ENCODE data around the gene SVOPL.

Gene SVOPL

DNA sequence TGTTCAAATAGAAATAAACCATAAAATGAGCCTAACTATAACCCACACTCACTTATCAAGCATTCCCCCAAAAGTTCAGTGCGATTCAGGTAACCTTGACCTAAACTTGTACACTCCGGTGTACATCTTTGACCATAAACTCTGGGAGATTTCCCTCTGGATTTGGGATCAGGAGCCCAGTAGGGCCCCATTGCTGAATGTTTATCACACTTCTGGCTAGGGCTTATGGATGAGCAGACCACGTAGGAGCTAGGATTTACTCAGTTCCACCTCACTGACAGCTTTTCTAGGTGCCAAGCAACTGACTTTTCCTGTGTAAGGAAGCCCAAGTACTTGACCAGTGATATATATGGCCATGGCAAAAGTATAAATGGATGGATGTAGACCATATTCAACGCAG, 113.7 kb downstream of the SVOPL start:
- no peak overlapping the region for H3K4me3 ChIP-seq (ENCODE audit: insufficient read depth, low read depth, low read length)
- 95 to 97% methylated on average over 4 of the region's 4 CpGs for WGBS, 2 experiments
- H3K27me3 ChIP-seq (ENCODE audit: control insufficient read depth, insufficient read depth, low read length, poor library complexity, severe bottlenecking): no peaks in the 10 kb centered on the region
- no peaks in the 10 kb centered on the region for H3K9me3 ChIP-seq (ENCODE audit: control insufficient read depth, low read length)
- no peaks in the 10 kb centered on the region for H3K4me1 ChIP-seq (ENCODE audit: control insufficient read depth, insufficient read depth, low read length)
- no peak overlapping the region for H3K27ac ChIP-seq (ENCODE audit: insufficient read depth, low read depth, low read length, poor library complexity, severe bottlenecking)
- H3K36me3 ChIP-seq (ENCODE audit: control insufficient read depth, insufficient read depth, low read length): peaks cover 19% of the 10 kb centered on the region

DNA sequence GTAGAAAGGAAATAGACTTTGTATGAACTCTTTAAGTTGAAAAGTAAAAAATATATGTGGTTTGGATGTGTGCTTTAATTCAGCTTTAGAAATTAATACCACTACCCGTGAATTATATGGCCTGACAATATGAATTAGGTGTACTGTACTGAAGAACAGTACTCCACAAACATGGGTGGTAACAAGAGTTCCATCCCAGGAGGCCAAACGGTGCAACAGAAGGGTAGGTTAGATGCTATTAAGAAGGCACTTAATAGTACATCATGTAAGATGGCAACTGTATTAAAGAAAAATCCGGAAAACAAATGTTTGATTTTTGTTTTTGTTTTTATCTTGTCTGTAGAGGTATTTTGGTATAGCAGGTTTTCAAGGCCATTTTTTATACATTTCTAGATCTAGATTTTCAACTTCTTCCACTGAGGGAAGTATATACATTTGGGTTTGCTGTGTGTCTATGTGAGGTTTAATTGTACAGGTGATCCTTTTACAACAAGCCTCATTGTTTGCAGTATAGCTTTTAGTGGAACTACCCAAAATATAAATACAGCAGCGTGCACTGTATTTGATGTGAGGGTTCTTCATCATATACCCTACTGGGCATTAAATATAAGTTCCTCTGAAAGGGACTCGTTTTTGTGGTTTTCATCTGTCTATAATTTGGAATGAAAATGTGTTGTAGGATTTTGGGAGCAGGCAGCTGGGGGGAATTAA, 115.7 kb downstream of the SVOPL start:
- H3K27me3 ChIP-seq (ENCODE audit: control insufficient read depth, insufficient read depth, low read length, poor library complexity, severe bottlenecking): no peaks in the 10 kb centered on the region
- H3K9me3 ChIP-seq (ENCODE audit: control insufficient read depth, low read length): no peaks in the 10 kb centered on the region
- peaks cover 31% of the 10 kb centered on the region for H3K36me3 ChIP-seq (ENCODE audit: control insufficient read depth, insufficient read depth, low read length)
- no peak overlapping the region for H3K4me3 ChIP-seq (ENCODE audit: insufficient read depth, low read depth, low read length)
- no peak overlapping the region for H3K27ac ChIP-seq (ENCODE audit: insufficient read depth, low read depth, low read length, poor library complexity, severe bottlenecking)
- 98 to 99% methylated on average over 4 to 5 of the region's 5 CpGs for WGBS, 2 experiments
- H3K4me1 ChIP-seq (ENCODE audit: control insufficient read depth, insufficient read depth, low read length): no peaks in the 10 kb centered on the region

DNA sequence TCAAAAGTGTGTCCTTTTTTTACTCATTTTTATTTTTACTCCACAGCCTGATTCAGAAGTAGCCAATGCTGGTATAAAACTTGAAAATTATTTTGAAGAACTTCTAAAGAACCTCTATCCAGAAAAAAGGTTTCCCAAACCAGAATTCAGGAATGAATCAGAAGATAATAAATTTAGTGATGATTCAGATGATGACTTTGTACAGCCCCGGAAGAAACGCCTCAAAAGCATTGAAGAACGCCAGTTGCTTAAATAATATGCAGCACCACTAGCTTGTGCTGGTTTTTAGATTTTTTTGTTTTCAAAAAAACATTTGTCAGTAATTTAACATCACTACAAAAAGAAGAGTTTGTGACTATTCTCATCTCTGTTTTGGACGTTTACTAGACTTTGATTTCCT, 116.5 kb downstream of the SVOPL start:
- Histone ChIP-seq H3K4me1 (ENCODE audit: control insufficient read depth, insufficient read depth, low read length) (no peaks in the 10 kb centered on the region), H3K9me3 (ENCODE audit: control insufficient read depth, low read length) (no peaks in the 10 kb centered on the region), H3K27me3 (ENCODE audit: control insufficient read depth, insufficient read depth, low read length, poor library complexity, severe bottlenecking) (no peaks in the 10 kb centered on the region), H3K4me3 (ENCODE audit: insufficient read depth, low read depth, low read length) (no peak overlapping the region), H3K27ac (ENCODE audit: insufficient read depth, low read depth, low read length, poor library complexity, severe bottlenecking) (no peak overlapping the region), H3K36me3 (ENCODE audit: control insufficient read depth, insufficient read depth, low read length) (peaks cover 38% of the 10 kb centered on the region)
- WGBS, 2 experiments: 98 to 100% methylated on average over 3 of the region's 4 CpGs

DNA sequence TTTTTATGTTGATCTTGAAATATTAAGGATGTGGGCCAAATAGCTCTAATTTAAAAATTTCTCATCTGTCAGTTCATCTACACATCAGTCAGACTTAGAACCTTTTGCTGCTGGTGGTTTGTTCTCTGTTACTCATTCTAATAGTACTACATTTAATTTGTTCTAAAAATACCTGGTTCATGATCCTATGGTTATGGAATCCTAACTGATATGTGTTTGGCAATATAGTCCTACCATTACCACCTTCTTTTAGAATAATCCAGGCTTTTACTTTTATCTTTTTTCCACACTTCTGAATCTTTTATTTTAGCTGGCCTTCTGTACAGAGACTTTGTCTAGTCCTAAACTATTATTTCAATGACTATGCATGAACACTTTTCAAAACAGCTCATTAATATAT, 116.9 kb downstream of the SVOPL start:
- Histone ChIP-seq H3K27ac (ENCODE audit: insufficient read depth, low read depth, low read length, poor library complexity, severe bottlenecking) (no peak overlapping the region), H3K36me3 (ENCODE audit: control insufficient read depth, insufficient read depth, low read length) (peaks cover 42% of the 10 kb centered on the region), H3K4me3 (ENCODE audit: insufficient read depth, low read depth, low read length) (no peak overlapping the region), H3K9me3 (ENCODE audit: control insufficient read depth, low read length) (no peaks in the 10 kb centered on the region), H3K4me1 (ENCODE audit: control insufficient read depth, insufficient read depth, low read length) (no peaks in the 10 kb centered on the region), H3K27me3 (ENCODE audit: control insufficient read depth, insufficient read depth, low read length, poor library complexity, severe bottlenecking) (no peaks in the 10 kb centered on the region)

DNA sequence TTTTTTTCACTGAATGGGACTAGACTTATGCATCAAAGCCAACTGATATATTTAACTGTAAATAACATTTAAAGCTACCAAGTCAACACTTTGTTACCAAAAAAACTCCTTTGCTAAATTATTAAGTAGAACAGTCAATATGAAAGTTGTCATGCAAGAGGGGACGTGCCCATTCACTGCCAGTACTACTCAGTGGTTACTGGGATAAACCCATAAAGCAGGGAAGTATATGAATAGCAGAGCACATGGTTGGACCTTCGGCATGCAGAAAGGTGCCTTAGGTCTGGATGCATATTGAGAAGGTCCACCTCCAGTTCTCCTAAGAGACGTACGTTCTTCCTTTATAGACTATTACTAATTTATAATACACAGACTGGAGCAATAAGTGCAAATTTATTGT, 120.1 kb downstream of the SVOPL start:
- Histone ChIP-seq H3K9me3 (ENCODE audit: control insufficient read depth, low read length) (no peaks in the 10 kb centered on the region), H3K27ac (ENCODE audit: insufficient read depth, low read depth, low read length, poor library complexity, severe bottlenecking) (no peak overlapping the region), H3K36me3 (ENCODE audit: control insufficient read depth, insufficient read depth, low read length) (peaks cover 45% of the 10 kb centered on the region), H3K27me3 (ENCODE audit: control insufficient read depth, insufficient read depth, low read length, poor library complexity, severe bottlenecking) (no peaks in the 10 kb centered on the region), H3K4me3 (ENCODE audit: insufficient read depth, low read depth, low read length) (no peak overlapping the region), H3K4me1 (ENCODE audit: control insufficient read depth, insufficient read depth, low read length) (no peaks in the 10 kb centered on the region)
- WGBS, 2 experiments: 93 to 96% methylated on average over 2 to 3 of the region's 4 CpGs

DNA sequence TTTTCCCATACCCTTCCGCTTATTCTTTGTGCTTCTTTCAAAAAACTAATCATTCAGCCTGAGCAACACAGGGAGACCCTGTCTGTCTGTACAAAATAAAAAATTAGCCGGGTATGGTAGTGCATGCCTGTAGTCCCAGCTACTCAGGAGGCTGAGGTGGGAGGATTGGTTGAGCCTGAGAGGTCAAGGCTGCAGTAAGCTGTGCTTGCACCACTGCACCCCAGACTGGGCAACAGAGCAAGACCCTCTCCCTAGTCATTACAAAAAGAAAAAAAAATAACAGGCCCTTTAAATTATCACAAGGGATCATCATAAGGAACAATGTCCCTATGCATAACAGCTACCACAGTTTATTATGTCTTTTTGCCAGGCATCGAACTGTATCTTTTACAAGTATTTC, 121.5 kb downstream of the SVOPL start:
- Histone ChIP-seq H3K36me3 (ENCODE audit: control insufficient read depth, insufficient read depth, low read length) (peaks cover 34% of the 10 kb centered on the region), H3K4me1 (ENCODE audit: control insufficient read depth, insufficient read depth, low read length) (no peaks in the 10 kb centered on the region), H3K27me3 (ENCODE audit: control insufficient read depth, insufficient read depth, low read length, poor library complexity, severe bottlenecking) (no peaks in the 10 kb centered on the region), H3K9me3 (ENCODE audit: control insufficient read depth, low read length) (no peaks in the 10 kb centered on the region), H3K4me3 (ENCODE audit: insufficient read depth, low read depth, low read length) (no peak overlapping the region), H3K27ac (ENCODE audit: insufficient read depth, low read depth, low read length, poor library complexity, severe bottlenecking) (no peak overlapping the region)
- 92 to 99% methylated on average over 3 of the region's 3 CpGs for WGBS, 2 experiments

DNA sequence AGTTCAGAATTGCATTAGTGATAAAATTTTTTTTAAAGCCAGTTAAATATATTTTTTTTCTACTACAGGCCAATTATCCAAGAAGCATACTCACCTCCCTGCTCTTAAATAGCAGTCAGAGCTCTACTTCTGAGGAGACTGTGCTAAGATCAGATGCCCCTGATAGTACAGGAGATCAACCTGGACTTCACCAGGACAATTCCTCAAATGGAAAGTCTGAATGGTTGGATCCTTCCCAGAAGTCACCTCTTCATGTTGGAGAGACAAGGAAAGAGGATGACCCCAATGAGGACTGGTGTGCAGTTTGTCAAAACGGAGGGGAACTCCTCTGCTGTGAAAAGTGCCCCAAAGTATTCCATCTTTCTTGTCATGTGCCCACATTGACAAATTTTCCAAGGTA, 122.0 kb downstream of the SVOPL start:
- H3K4me3 ChIP-seq (ENCODE audit: insufficient read depth, low read depth, low read length): no peak overlapping the region
- H3K27ac ChIP-seq (ENCODE audit: insufficient read depth, low read depth, low read length, poor library complexity, severe bottlenecking): no peak overlapping the region
- H3K36me3 ChIP-seq (ENCODE audit: control insufficient read depth, insufficient read depth, low read length): peaks cover 32% of the 10 kb centered on the region
- 92 to 94% methylated on average over 1 of the region's 1 CpG for WGBS, 2 experiments
- no peaks in the 10 kb centered on the region for H3K4me1 ChIP-seq (ENCODE audit: control insufficient read depth, insufficient read depth, low read length)
- H3K27me3 ChIP-seq (ENCODE audit: control insufficient read depth, insufficient read depth, low read length, poor library complexity, severe bottlenecking): no peaks in the 10 kb centered on the region
- no peaks in the 10 kb centered on the region for H3K9me3 ChIP-seq (ENCODE audit: control insufficient read depth, low read length)

DNA sequence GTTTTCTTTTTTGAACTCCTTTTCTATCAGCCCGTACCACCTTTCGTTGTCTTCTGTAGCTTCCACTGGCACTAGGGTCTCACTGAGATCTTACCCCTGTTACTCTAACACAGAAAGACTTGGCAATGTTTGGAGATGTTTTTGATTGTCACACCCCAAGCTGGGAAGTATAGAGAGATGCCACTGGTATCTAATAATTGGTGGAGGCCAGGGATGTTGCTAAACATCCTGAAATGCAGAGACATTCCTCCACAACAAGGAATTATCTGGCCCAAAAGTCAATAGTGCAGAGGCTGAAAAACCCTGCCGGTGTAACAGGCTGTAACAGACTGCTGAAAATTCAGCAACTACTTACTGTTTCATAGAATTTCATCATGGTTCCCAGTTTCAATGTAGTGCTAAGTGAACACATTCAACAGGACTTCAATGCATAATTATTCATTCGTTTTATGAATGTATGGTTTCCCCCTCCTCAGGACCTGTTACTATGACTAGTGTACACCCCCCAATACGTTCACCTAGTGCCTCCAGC, 125.2 kb downstream of the SVOPL start:
- WGBS, 2 experiments: 86 to 90% methylated on average over 5 of the region's 5 CpGs
- Histone ChIP-seq H3K36me3 (ENCODE audit: control insufficient read depth, insufficient read depth, low read length) (peaks cover 31% of the 10 kb centered on the region), H3K27me3 (ENCODE audit: control insufficient read depth, insufficient read depth, low read length, poor library complexity, severe bottlenecking) (no peaks in the 10 kb centered on the region), H3K9me3 (ENCODE audit: control insufficient read depth, low read length) (no peaks in the 10 kb centered on the region), H3K4me3 (ENCODE audit: insufficient read depth, low read depth, low read length) (no peak overlapping the region), H3K27ac (ENCODE audit: insufficient read depth, low read depth, low read length, poor library complexity, severe bottlenecking) (no peak overlapping the region), H3K4me1 (ENCODE audit: control insufficient read depth, insufficient read depth, low read length) (no peaks in the 10 kb centered on the region)

DNA sequence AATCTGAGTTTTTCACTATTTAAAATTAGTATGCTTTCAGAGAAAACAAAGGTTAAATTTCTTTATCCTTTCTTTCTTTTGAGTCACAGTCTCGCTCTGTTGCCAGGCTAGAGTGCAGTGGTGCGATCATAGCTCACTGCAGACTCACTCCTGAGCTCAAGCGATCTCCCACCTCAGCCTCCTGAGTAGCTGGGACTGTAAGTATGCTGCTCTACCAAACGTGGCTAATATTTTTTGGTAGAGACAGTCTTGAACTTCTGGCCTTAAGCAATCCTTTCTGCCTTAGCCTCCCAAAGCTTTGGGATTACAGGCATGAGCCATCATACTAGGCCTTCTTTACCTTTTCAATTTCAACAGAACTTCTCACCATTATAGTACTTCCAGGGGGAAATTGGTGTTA, 127.4 kb downstream of the SVOPL start:
- Histone ChIP-seq H3K27me3 (ENCODE audit: control insufficient read depth, insufficient read depth, low read length, poor library complexity, severe bottlenecking) (no peaks in the 10 kb centered on the region), H3K36me3 (ENCODE audit: control insufficient read depth, insufficient read depth, low read length) (peaks cover 26% of the 10 kb centered on the region), H3K4me3 (ENCODE audit: insufficient read depth, low read depth, low read length) (no peak overlapping the region), H3K4me1 (ENCODE audit: control insufficient read depth, insufficient read depth, low read length) (no peaks in the 10 kb centered on the region), H3K9me3 (ENCODE audit: control insufficient read depth, low read length) (no peaks in the 10 kb centered on the region), H3K27ac (ENCODE audit: insufficient read depth, low read depth, low read length, poor library complexity, severe bottlenecking) (no peak overlapping the region)
- 77 to 78% methylated on average over 4 of the region's 4 CpGs for WGBS, 2 experiments

DNA sequence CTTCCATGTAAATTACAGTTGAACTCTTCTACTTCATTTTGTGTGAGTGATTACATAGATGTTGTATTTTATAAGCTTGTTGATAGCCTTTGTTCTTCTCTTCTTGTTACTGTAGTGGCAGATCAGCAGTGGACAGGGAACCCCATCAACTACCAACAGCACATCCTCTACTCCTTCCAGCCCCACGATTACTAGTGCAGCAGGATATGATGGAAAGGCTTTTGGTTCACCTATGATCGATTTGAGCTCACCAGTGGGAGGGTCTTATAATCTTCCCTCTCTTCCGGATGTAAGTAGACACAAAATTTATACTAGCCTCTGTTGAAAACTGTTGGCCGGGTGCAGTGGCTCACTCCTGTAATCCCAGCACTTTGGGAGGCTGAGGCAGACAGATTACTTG, 130.4 kb downstream of the SVOPL start:
- no peak overlapping the region for H3K27ac ChIP-seq (ENCODE audit: insufficient read depth, low read depth, low read length, poor library complexity, severe bottlenecking)
- H3K36me3 ChIP-seq (ENCODE audit: control insufficient read depth, insufficient read depth, low read length): peaks cover 43% of the 10 kb centered on the region
- WGBS, 2 experiments: 92 to 95% methylated on average over 4 of the region's 4 CpGs

More for the DNA sequence above, 130.4 kb downstream of the SVOPL start:
- Histone ChIP-seq H3K4me3 (ENCODE audit: insufficient read depth, low read depth, low read length) (no peak overlapping the region), H3K27me3 (ENCODE audit: control insufficient read depth, insufficient read depth, low read length, poor library complexity, severe bottlenecking) (no peaks in the 10 kb centered on the region), H3K4me1 (ENCODE audit: control insufficient read depth, insufficient read depth, low read length) (no peaks in the 10 kb centered on the region), H3K9me3 (ENCODE audit: control insufficient read depth, low read length) (no peaks in the 10 kb centered on the region)

Measured in ectodermal cell (in vitro differentiated cells).